ENCODE measurements around the gene HTR4. TPM values are rescaled to one million over a fixed set of nuclear protein-coding genes. Genes with fewer than 3 reads are reported as not detected.

HTR4 gene
- total RNA-seq, 2 experiments from 2014 or later: not detected

DNA sequence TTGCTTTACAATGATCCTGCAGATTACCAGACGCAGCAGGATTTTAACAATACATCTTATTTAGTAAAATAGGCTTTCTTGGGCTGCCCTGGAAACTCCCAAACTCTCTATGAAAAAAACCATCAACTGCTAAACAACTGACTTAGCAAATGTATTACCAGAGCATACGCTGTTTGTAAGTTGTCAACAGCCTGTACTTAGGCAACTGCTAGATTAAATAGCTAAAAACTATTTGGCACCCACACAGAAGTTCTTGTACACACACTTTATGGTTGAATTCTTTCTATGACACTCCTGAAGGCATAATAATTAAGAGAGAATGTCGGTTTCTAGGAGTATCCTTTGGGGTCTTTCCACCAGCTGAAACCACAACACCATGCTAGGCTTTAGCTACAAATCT, 146.7 kb downstream of the HTR4 start:
- no peak overlapping the region for H3K27ac ChIP-seq (ENCODE audit: low read depth, low read length, poor library complexity, severe bottlenecking)
- no peak overlapping the region for H2AFZ ChIP-seq (ENCODE audit: low read length)
- no peaks in the 10 kb centered on the region for H3K79me2 ChIP-seq (ENCODE audit: insufficient read depth, low read depth, low read length)
- no peaks in the 10 kb centered on the region for H3K9me2 ChIP-seq (ENCODE audit: insufficient read depth, low read length)
- no peak for DNase-seq (ENCODE audit: low spot score)
- H3K4me3 ChIP-seq (ENCODE audit: low read depth, low read length, poor library complexity, severe bottlenecking): no peak overlapping the region
- H4K20me1 ChIP-seq (ENCODE audit: insufficient read depth, low read length): no peaks in the 10 kb centered on the region
- TF ChIP-seq EZH2phosphoT487 (IDR thresholded peaks at IDR 0.05; ENCODE audit: borderline replicate concordance, low read depth, low read length): no peak
- TF ChIP-seq, protein P1, sequence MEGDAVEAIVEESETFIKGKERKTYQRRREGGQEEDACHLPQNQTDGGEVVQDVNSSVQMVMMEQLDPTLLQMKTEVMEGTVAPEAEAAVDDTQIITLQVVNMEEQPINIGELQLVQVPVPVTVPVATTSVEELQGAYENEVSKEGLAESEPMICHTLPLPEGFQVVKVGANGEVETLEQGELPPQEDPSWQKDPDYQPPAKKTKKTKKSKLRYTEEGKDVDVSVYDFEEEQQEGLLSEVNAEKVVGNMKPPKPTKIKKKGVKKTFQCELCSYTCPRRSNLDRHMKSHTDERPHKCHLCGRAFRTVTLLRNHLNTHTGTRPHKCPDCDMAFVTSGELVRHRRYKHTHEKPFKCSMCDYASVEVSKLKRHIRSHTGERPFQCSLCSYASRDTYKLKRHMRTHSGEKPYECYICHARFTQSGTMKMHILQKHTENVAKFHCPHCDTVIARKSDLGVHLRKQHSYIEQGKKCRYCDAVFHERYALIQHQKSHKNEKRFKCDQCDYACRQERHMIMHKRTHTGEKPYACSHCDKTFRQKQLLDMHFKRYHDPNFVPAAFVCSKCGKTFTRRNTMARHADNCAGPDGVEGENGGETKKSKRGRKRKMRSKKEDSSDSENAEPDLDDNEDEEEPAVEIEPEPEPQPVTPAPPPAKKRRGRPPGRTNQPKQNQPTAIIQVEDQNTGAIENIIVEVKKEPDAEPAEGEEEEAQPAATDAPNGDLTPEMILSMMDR (conservative IDR thresholded peaks at IDR 0.05; ENCODE audit: low read length): no peak
- no peaks in the 10 kb centered on the region for H3K4me1 ChIP-seq (ENCODE audit: insufficient read depth, low read length, poor library complexity, severe bottlenecking)
- ChIA-PET CTCF (ENCODE audit: unreplicated experiment) (no interaction called here), POLR2A (no interaction called here)
- H3K36me3 ChIP-seq (ENCODE audit: insufficient read depth, low read length): no peaks in the 10 kb centered on the region
- no peak overlapping the region for H3K4me2 ChIP-seq (ENCODE audit: low read length)
- BruUV-seq (replicated peaks): no TSS peak
- intact Hi-C loops (cut with micrococcal nuclease; ENCODE audit: unreplicated experiment): no loop called here
- no peaks in the 10 kb centered on the region for H3K9me3 ChIP-seq (ENCODE audit: low read length)

DNA sequence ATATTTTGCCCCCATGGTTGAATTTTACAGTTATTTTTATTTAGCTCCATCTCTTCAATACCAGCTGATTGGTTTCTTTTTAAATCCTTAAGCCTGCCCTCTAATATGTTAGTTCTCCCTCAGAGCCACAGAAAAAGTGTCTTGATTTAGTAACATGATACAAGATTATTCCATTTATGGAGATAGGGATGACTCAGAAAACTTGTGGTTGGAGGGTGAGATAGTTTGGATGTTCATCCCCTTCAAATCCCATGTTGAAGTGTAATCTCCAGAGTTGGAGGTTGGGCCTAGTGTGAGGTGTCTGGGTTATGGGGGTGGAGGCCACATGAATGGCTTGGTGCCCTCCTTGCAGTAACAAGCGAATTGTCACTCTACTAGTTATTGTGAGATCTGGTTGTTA, 154.9 kb downstream of the HTR4 start:
- CTCF ChIA-PET (ENCODE audit: unreplicated experiment): no interaction called here
- Histone ChIP-seq H3K27ac (ENCODE audit: low read depth, low read length, poor library complexity, severe bottlenecking) (no peak overlapping the region), H3K4me1 (ENCODE audit: insufficient read depth, low read length, poor library complexity, severe bottlenecking) (no peaks in the 10 kb centered on the region), H3K4me3 (ENCODE audit: low read depth, low read length, poor library complexity, severe bottlenecking) (no peak overlapping the region), H3K36me3 (ENCODE audit: insufficient read depth, low read length) (no peaks in the 10 kb centered on the region), H3K9me2 (ENCODE audit: insufficient read depth, low read length) (no peaks in the 10 kb centered on the region; the same call in 1 of the 2 replicates), H3K79me2 (ENCODE audit: insufficient read depth, low read depth, low read length) (no peaks in the 10 kb centered on the region), H2AFZ (ENCODE audit: low read length) (no peak overlapping the region), H3K4me2 (ENCODE audit: low read length) (no peak overlapping the region), H3K9me3 (ENCODE audit: low read length) (no peaks in the 10 kb centered on the region), H4K20me1 (ENCODE audit: insufficient read depth, low read length) (no peaks in the 10 kb centered on the region)
- BruUV-seq (replicated peaks): no TSS peak
- POLR2A ChIA-PET: no interaction called here
- intact Hi-C loops (cut with micrococcal nuclease; ENCODE audit: unreplicated experiment): no loop called here
- DNase-seq (ENCODE audit: low spot score): no peak
- no peak for TF ChIP-seq EZH2phosphoT487 (IDR thresholded peaks at IDR 0.05; ENCODE audit: borderline replicate concordance, low read depth, low read length)
- TF ChIP-seq, protein P1 (conservative IDR thresholded peaks at IDR 0.05; ENCODE audit: low read length): no peak

DNA sequence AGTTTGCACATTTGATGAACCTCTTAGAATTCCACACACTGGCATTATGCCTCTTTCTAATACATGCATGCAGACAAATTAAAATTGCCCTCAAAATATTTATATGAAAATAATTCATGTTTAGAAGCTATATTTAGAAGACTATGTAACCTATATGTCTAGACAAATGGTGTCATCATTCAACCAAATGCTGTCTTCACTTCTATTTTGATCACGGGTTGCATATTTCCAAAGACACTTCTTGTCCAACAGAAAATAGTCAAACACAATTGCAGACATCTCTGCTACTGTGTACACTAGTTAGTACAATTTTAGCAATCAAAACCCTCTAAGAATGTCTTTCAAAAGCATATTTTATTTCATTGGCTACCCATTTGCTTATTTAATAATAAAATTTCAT, 156.6 kb downstream of the HTR4 start:
- BruUV-seq (replicated peaks): no TSS peak
- ChIA-PET POLR2A (interaction anchor here (1.0 kb wide), 1 partner anchor 10 kb away, joined by 3 read pairs; no protein-coding TSS in a partner anchor), CTCF (ENCODE audit: unreplicated experiment) (no interaction called here)
- H3K4me2 ChIP-seq (ENCODE audit: low read length): no peak overlapping the region
- no peak overlapping the region for H2AFZ ChIP-seq (ENCODE audit: low read length)
- H3K9me2 ChIP-seq (ENCODE audit: insufficient read depth, low read length): no peaks in the 10 kb centered on the region; the same call in 1 of the 2 replicates
- H3K4me1 ChIP-seq (ENCODE audit: insufficient read depth, low read length, poor library complexity, severe bottlenecking): no peaks in the 10 kb centered on the region
- intact Hi-C loops (cut with micrococcal nuclease; ENCODE audit: unreplicated experiment): no loop called here
- no peaks in the 10 kb centered on the region for H4K20me1 ChIP-seq (ENCODE audit: insufficient read depth, low read length)
- no peaks in the 10 kb centered on the region for H3K36me3 ChIP-seq (ENCODE audit: insufficient read depth, low read length)
- H3K4me3 ChIP-seq (ENCODE audit: low read depth, low read length, poor library complexity, severe bottlenecking): no peak overlapping the region
- H3K79me2 ChIP-seq (ENCODE audit: insufficient read depth, low read depth, low read length): no peaks in the 10 kb centered on the region
- H3K27ac ChIP-seq (ENCODE audit: low read depth, low read length, poor library complexity, severe bottlenecking): no peak overlapping the region
- TF ChIP-seq, protein P1 (conservative IDR thresholded peaks at IDR 0.05; ENCODE audit: low read length): no peak
- no peak for TF ChIP-seq EZH2phosphoT487 (IDR thresholded peaks at IDR 0.05; ENCODE audit: borderline replicate concordance, low read depth, low read length)
- H3K9me3 ChIP-seq (ENCODE audit: low read length): no peaks in the 10 kb centered on the region
- no peak for DNase-seq (ENCODE audit: low spot score)
